Measurements from ENCODE around the gene IRF6.

IRF6 gene

DNA sequence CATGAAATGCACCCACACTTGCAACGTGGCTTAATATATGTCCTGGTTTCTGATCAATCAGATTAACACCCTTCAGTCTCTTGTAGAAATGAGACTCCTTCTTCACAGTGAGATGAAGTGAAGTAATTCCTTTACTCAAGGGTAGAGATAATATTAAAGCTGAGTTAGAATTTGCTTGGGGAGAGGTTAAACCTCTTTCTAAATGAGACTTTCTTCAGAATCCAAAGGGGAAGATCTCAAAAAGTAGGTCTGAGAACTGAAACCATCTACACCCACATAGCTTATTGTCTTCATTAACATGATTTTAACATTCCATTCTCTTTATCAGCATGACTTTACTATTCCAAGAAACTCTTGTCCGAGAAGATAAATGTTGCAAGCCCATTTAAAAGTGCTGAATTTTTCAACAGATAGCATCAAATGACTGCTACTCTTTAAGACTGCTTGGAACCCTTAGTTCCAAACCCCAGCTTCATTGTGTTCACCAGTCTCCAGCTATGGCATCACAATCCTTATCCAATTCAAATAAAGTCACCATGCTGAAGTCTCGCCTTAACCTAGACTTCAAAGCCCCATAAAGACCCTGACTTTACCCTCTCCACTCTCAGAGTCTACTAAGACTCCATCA, 69.3 kb downstream of the IRF6 start:
- no peak for DNase-seq (ENCODE audit: low read depth in 2 of 2)

All from stimulated activated CD4-positive, alpha-beta T cell treated with anti-CD3 and anti-CD28 coated beads, Interleukin-1b, Interleukin-23, amount 100 ng/mL, for 1 hour (primary cell).